ENCODE measurements around the gene IL17C. TPM values are rescaled to one million over a fixed set of nuclear protein-coding genes. Genes with fewer than 3 reads are reported as not detected.

The IL17C gene
- total and polyA plus RNA-seq, 11 donors = not detected

DNA sequence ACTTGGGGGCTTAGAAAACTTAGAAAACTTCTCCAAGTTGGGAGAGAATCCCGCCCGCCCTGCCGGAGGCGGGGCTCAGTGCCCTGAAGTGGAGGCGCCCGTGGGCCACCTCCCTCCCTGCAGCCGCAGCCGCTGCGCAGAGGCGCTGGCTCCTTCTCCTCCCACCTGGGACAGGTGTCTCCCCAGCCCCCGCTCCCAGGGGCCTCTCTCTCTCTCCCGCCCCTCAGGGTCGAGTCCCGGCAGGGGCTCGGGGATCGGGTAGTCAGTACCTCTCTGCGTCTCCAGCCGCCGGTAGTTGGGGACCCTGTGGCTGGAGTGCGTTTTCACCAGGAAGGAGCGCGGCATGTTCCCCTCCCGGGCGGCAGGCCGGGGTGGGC lies 47.7 kb downstream of the IL17C start:
- TF ChIP-seq POLR2A (IDR thresholded peaks at IDR 0.05) = no peak
- TF ChIP-seq, protein P1, sequence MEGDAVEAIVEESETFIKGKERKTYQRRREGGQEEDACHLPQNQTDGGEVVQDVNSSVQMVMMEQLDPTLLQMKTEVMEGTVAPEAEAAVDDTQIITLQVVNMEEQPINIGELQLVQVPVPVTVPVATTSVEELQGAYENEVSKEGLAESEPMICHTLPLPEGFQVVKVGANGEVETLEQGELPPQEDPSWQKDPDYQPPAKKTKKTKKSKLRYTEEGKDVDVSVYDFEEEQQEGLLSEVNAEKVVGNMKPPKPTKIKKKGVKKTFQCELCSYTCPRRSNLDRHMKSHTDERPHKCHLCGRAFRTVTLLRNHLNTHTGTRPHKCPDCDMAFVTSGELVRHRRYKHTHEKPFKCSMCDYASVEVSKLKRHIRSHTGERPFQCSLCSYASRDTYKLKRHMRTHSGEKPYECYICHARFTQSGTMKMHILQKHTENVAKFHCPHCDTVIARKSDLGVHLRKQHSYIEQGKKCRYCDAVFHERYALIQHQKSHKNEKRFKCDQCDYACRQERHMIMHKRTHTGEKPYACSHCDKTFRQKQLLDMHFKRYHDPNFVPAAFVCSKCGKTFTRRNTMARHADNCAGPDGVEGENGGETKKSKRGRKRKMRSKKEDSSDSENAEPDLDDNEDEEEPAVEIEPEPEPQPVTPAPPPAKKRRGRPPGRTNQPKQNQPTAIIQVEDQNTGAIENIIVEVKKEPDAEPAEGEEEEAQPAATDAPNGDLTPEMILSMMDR (IDR thresholded peaks at IDR 0.05) = no peak

DNA sequence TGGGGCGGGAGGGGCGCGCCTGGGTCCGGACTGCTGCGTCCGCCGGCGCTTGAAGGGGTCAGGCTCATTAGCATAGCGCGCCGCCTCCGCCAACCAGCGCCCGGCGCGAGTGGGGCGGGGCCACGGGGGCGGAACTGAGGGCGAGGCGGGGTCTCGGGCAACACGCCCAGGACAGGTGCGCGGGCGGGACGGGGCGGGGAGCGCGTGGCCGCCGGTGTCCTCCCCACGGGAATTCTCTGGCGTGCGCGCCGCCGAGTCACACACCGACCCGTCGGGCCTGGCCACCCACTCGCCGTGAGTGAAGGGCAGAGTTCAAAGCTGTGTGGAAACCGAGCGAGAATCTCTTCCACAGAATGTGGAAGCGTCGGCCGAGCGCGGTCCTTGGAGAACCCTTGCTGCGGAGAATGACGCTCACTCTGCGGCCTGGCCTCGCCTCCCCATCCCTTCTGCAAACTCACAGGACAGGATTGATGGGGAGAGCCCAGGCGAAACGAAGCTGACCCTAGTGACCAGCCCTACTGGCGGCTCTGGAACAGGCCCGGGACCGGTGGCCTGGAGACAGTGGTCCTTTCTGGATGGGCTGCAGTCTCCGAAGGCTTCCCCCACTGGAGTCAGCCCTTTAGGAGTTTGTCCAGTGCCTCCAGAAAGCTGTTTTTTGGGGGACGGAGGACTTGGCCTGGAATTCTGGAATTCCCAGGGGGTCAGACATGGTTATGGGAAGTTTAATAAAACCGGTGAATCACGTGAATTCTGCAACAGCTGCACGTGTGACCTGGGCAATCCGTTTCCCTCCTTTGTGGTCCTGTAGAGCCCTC lies 48.3 kb downstream of the IL17C start, which contains the start of gene SNAI3:
Gene SNAI3, minus strand, starts transcription at position 69 of the 815 bp plus-strand sequence. CDS start 101 bp downstream, outside the sequence.
- Histone ChIP-seq H3K4me1 (peaks cover 0 to 45% (median 23%) of the 10 kb centered on the region in 12 donors), H3K36me3 (no peaks in the 10 kb centered on the region), H3K9me3 (no peaks in the 10 kb centered on the region), H3K27ac (peak within 1 kb of the TSS in 5 of 12 donors; percentile 11 to 83 (median 34)), H3K4me3 (peak within 1 kb of the TSS; percentile 33 to 78 (median 59)), H3K27me3 (peaks cover 0 to 76% (median 13%) of the 10 kb centered on the region in 9 donors)
- 6 to 10% (median 8%) methylated on average over 41 to 65 of the region's 65 CpGs for WGBS, 4 donors
- ATAC-seq = peak; percentile 68 to 95 (median 90)
- TF ChIP-seq POLR2A (IDR thresholded peaks at IDR 0.05) = no peak
- TF ChIP-seq, protein P1 (IDR thresholded peaks at IDR 0.05) = no peak
- DNase-seq = peak; percentile 81 to 93 (median 87)
- intact Hi-C loops (cut with DNase I) = no loop called here

More for the DNA sequence above, 47.7 kb downstream of the IL17C start:
- 0 to 2% (median 1%) methylated on average over 12 to 25 of the region's 25 CpGs for WGBS, 4 donors
- DNase-seq (no peak), ATAC-seq (peak in 3 of 4 donors; percentile 26 to 39 (median 38))
- peaks cover 0 to 75% (median 13%) of the 10 kb centered on the region in 9 donors for H3K27me3 ChIP-seq
- peaks cover 0 to 2% (median 0%) of the 10 kb centered on the region in 9 donors for H3K36me3 ChIP-seq
- peak overlapping the region; percentile 33 to 78 (median 59) for H3K4me3 ChIP-seq
- H3K4me1 ChIP-seq = peaks cover 0 to 48% (median 23%) of the 10 kb centered on the region in 12 donors
- no peaks in the 10 kb centered on the region for H3K9me3 ChIP-seq
- peak overlapping the region in 5 of 12 donors; percentile 11 to 83 (median 34) for H3K27ac ChIP-seq
- intact Hi-C loops (cut with DNase I) = no loop called here

DNA sequence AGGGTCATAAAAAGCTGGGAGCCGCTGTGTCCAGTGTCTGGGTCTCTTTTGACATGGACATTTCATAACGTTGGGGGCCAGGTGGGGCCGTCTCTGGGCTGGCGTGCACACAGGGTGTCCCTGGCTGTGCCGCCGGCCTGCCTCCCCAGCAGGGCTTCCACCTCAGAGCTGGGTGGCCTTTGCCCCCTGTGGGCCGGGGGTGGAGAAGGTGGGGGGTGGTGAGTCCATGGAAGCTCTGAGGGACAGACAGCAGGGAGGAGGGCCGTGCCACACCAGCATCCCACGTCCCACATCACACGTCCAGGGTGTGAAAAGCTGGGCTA lies 48.8 kb downstream of the IL17C start:
- no peaks in the 10 kb centered on the region for H3K36me3 ChIP-seq
- intact Hi-C loops (cut with DNase I) = no loop called here
- H3K4me1 ChIP-seq = peaks cover 0 to 45% (median 22%) of the 10 kb centered on the region in 12 donors
- DNase-seq (no peak), ATAC-seq (no peak)
- H3K27me3 ChIP-seq = peaks cover 0 to 74% (median 13%) of the 10 kb centered on the region in 9 donors
- TF ChIP-seq, protein P1 (IDR thresholded peaks at IDR 0.05) = no peak
- TF ChIP-seq POLR2A (IDR thresholded peaks at IDR 0.05) = no peak
- no peak overlapping the region for H3K4me3 ChIP-seq
- H3K27ac ChIP-seq = peak overlapping the region in 1 of 12 donors; percentile 69
- H3K9me3 ChIP-seq = no peaks in the 10 kb centered on the region
- WGBS, 4 donors = 61 to 65% (median 63%) methylated on average over 6 to 10 of the region's 10 CpGs

DNA sequence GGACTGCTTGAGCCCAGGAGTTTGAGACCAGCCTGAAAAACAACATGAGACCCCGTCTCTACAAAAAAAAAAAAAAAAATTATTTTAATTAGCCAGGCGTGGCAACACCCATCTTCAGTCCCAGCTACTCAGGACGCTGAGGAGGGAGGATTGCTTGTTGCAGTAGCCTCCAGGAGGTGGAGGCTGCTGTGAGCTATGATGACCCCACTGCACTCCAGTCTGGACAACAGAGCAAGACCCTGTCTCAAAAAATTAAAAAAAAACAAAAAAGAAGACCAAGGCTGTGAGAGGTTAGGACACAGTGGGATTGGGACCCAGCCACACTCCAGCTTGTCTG lies 49.3 kb downstream of the IL17C start:
- Histone ChIP-seq H3K4me3 (no peak overlapping the region), H3K9me3 (no peaks in the 10 kb centered on the region), H3K27ac (no peak overlapping the region), H3K27me3 (peaks cover 0 to 73% (median 13%) of the 10 kb centered on the region in 9 donors), H3K4me1 (peaks cover 0 to 45% (median 22%) of the 10 kb centered on the region in 12 donors), H3K36me3 (no peaks in the 10 kb centered on the region)
- ATAC-seq (no peak), DNase-seq (no peak)
- intact Hi-C loops (cut with DNase I) = no loop called here
- TF ChIP-seq, protein P1 (IDR thresholded peaks at IDR 0.05) = no peak
- TF ChIP-seq POLR2A (IDR thresholded peaks at IDR 0.05) = no peak
- WGBS, 4 donors = 71 to 77% (median 76%) methylated on average over 3 of the region's 3 CpGs
